ENCODE measurements around the gene DNAAF2. TPM values are rescaled to one million over a fixed set of nuclear protein-coding genes. Genes with fewer than 3 reads are reported as not detected.

The DNAAF2 gene
- total RNA-seq, 4 donors from 2014 or later, result 5.7 to 9.6 (median 8.9) TPM

DNA sequence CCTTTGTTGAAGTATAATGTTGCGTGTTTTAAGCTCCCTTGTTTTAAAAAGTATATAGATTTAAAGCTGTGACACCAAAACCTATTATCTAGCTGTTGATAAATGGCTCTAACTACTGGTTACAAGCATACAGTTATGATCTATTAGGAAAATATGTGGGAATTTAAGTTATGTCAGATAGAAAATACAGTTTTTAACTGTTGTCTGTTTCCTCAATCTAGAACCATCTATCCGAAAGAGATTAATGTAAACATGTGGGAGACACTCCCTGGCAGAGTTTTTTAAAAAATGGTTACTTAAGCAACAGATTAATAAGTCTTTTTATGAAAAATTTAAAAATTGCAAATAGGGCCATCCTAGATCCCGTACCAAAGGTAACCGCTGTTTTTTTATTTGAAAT is 22.8 kb downstream of the DNAAF2 start:
- intact Hi-C loops (cut with DNase I; ENCODE audit: low total_unique reads), result no loop called here
- DNase-seq (ENCODE audit: low spot score in 2 of 2), result no peak
- no peak overlapping the region for H3K4me3 ChIP-seq (ENCODE audit: low read depth, poor library complexity, severe bottlenecking)
- TF ChIP-seq CTCF (IDR thresholded peaks at IDR 0.05) (no peak), POLR2A (IDR thresholded peaks at IDR 0.05) (no peak)
- WGBS, 2 donors, result 93% methylated on average over 4 of the region's 4 CpGs

- intact Hi-C loops (cut with DNase I; ENCODE audit: low total_unique reads), result no loop called here
- TF ChIP-seq POLR2A (IDR thresholded peaks at IDR 0.05) (no peak), CTCF (IDR thresholded peaks at IDR 0.05) (no peak)
- no peak overlapping the region for H3K4me3 ChIP-seq (ENCODE audit: low read depth, poor library complexity, severe bottlenecking)
- WGBS, 2 donors, result 95% methylated on average over 6 of the region's 6 CpGs
- no peak for DNase-seq (ENCODE audit: low spot score in 2 of 2)
Observed at GRCh38 chr14:49607583-49607982, 27.5 kb downstream of the DNAAF2 start.

GRCh38 chr14:49598485-49599300 is 36.4 kb downstream of the DNAAF2 start, which contains the start of gene LRR1:
Gene LRR1 (plus strand): TSS chr14:49598940. CDS start chr14:49599021, 81 bp downstream.
- no peak for TF ChIP-seq POLR2A (IDR thresholded peaks at IDR 0.05)
- no peak for TF ChIP-seq CTCF (IDR thresholded peaks at IDR 0.05)
- peak within 1 kb of the TSS; percentile 59 for H3K4me3 ChIP-seq (ENCODE audit: low read depth, poor library complexity, severe bottlenecking)
- intact Hi-C loops (cut with DNase I; ENCODE audit: low total_unique reads), result no loop called here
- DNase-seq (ENCODE audit: low spot score in 2 of 2), result peak; percentile 83 to 97
- 0% methylated on average over 22 to 70 of the region's 77 CpGs for WGBS, 2 donors

- 0 to 2% methylated on average over 15 of the region's 15 CpGs for WGBS, 2 donors
- intact Hi-C loops (cut with DNase I; ENCODE audit: low total_unique reads), result no loop called here
- TF ChIP-seq CTCF (IDR thresholded peaks at IDR 0.05), result no peak
- no peak for TF ChIP-seq POLR2A (IDR thresholded peaks at IDR 0.05)
- peak overlapping the region; percentile 59 for H3K4me3 ChIP-seq (ENCODE audit: low read depth, poor library complexity, severe bottlenecking)
- no peak for DNase-seq (ENCODE audit: low spot score in 2 of 2)
Observed at GRCh38 chr14:49598189-49598484, 36.9 kb downstream of the DNAAF2 start.

- H3K4me3 ChIP-seq (ENCODE audit: low read depth, poor library complexity, severe bottlenecking), result no peak overlapping the region
- intact Hi-C loops (cut with DNase I; ENCODE audit: low total_unique reads), result no loop called here
- no peak for DNase-seq (ENCODE audit: low spot score in 2 of 2)
- 40 to 41% methylated on average over 4 of the region's 4 CpGs for WGBS, 2 donors
- TF ChIP-seq POLR2A (IDR thresholded peaks at IDR 0.05) (no peak), CTCF (IDR thresholded peaks at IDR 0.05) (no peak)
Observed at GRCh38 chr14:49594347-49595091, 40.5 kb downstream of the DNAAF2 start.
